HUES64 (cell line): ENCODE data around the gene MBTPS2.

Experiments
- H3K27ac ChIP-seq: 2 replicates; pipeline ENCODE4 v1.7.0; 2013; ENCODE audit warnings: low read depth, low read length, inconsistent platforms
- H3K27me3 ChIP-seq: 2 replicates; pipeline ENCODE4 v1.6.1; 2013; ENCODE audit warnings: mild to moderate bottlenecking, low read length; ENCODE audit not compliant: insufficient read depth
- H3K36me3 ChIP-seq: 2 replicates; pipeline ENCODE4 v1.6.1; 2013; ENCODE audit warnings: mild to moderate bottlenecking, low read length; ENCODE audit not compliant: insufficient read depth
- H3K4me1 ChIP-seq: 2 replicates; pipeline ENCODE4 v1.6.1; 2013; ENCODE audit warnings: mild to moderate bottlenecking, low read length, moderate library complexity; ENCODE audit not compliant: insufficient read depth
- H3K4me3 ChIP-seq: 2 replicates; pipeline ENCODE4 v1.5.1; 2013; ENCODE audit warnings: mild to moderate bottlenecking, low read length, moderate library complexity
- H3K9ac ChIP-seq: 2 replicates; pipeline ENCODE4 v1.6.1; 2013; ENCODE audit warnings: mild to moderate bottlenecking, low read depth, low read length
- H3K9me3 ChIP-seq: 2 replicates; pipeline ENCODE4 v1.6.1; 2013; ENCODE audit warnings: low read depth, low read length; ENCODE audit not compliant: insufficient read depth
- WGBS: fragments of 150-250, 120-280 bp; methylation state at CpG from one replicate; pipeline ENCODE4 v1.1.7; 2013; ENCODE audit warnings: missing lambda C conversion rate; 5-methylcytosine and 5-hydroxymethylcytosine counted together

The MBTPS2 gene

DNA sequence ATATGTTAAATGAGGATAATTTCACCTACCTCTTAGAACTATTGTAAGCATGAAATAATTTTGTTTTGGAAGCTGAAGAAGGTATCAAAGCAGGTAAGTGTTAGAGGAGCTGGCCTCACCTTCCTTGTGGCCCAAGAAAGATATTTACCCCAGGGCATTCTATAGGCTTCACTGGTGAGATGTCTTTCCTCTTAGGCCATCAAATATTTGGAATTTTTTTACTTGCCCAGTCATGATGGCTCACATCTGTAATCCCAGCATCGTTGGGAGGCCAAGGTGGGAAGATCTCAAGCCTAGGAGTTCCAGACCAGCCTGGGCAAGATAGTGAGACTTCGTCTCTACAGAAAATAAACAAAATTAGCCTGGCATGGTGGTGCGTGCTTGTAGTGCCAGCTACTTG, 95.0 kb downstream of the MBTPS2 start:
- WGBS: 100% methylated on average over 3 of the region's 3 CpGs
- H3K9me3 ChIP-seq: no peaks in the 10 kb centered on the region
- H3K27me3 ChIP-seq: no peaks in the 10 kb centered on the region
- H3K27ac ChIP-seq: no peak overlapping the region
- H3K4me1 ChIP-seq: 0 out of 2 replicates have a peak, but pooled peaks cover under 1% of the 10 kb centered on the region
- H3K4me3 ChIP-seq: no peak overlapping the region
- H3K9ac ChIP-seq: no peak overlapping the region
- no peaks in the 10 kb centered on the region for H3K36me3 ChIP-seq
